Jurkat, Clone E6-1 (cell line): ENCODE measurements around the gene TCF3.

Source experiments
- DNase-seq: peaks from one replicate; pipeline ENCODE4 v3.0.0-alpha.2; 2011; ENCODE audit warnings: low read depth, low spot score
- H3K4me3 ChIP-seq: 2 replicates; pipeline ENCODE4 v1.5.1; 2011; ENCODE audit warnings: mild to moderate bottlenecking, low read length, control low read depth, moderate library complexity

TCF3 gene

GRCh38 chr19:1634938-1635243, 17.5 kb downstream of the TCF3 start:
- no peak overlapping the region for H3K4me3 ChIP-seq
- DNase-seq, result no peak

DNA sequence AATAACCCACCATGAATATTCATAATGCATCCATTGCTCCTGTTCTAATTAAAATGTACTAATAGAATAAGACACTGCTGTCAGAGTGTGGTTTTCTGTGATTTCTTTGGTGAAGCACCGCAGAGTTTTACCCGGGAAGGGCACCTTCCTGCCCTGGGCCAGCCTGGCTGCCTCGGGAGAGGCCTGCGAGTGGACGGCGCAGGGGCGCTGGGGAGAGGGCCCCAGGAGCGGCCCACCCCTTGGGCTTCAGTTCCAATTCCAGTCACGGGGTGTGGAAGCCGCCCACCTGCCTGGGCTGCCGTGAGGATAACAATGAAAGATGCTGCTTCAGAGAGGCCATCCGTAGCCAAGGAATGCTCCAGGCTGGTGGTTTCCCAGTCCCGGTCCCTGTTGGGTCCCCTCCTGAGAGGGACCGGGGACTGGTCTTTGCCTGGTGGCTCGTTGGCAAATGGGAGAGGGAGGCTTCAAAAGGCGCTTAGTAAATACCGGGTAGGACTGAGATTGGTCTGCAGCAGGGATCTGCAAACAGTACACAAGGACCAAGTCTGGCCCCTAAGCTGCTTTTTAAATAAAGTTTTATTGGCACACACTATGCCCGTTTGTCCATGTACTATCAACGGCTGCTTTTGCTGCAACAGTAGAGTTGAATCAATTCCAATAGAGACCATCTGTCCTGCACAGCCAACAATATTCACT, 18.0 kb downstream of the TCF3 start:
- H3K4me3 ChIP-seq, result no peak overlapping the region
- no peak for DNase-seq

- DNase-seq, result no peak
- H3K4me3 ChIP-seq, result no peak overlapping the region
Measured at GRCh38 chr19:1633269-1633826, 19.1 kb downstream of the TCF3 start.

GRCh38 chr19:1632462-1633268, 19.8 kb downstream of the TCF3 start:
- DNase-seq, result no peak
- no peak overlapping the region for H3K4me3 ChIP-seq

DNA sequence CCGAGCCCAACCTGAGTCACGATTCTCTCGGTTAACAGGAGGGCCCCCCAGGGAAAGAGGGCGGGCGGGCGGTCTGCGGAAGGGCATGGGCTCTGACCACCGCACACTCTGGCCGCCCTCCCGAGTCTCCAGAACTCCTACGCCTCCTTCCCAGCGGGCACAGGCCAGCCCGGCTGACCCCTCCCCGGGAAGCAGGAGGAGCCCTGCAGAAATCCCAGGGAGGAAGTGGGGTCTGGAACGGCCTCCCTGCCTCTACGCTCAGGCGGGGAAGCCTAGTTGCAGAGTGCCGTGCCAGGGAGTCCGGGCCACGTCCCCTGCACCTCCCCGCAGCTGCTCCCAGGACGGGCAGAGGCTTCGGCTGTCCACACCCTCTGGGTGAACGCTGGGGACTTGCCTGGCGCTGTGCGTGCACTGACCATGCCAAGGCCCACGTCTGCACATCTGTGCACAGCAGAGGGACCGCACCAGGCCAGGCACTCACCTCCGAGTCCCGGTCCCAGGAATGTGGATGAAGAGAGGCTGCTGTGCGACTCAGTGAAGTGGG, 20.8 kb downstream of the TCF3 start:
- no peak for DNase-seq
- H3K4me3 ChIP-seq, result no peak overlapping the region

- H3K4me3 ChIP-seq, result no peak overlapping the region
- no peak for DNase-seq
Measured at GRCh38 chr19:1630811-1631210, 21.6 kb downstream of the TCF3 start.

DNA sequence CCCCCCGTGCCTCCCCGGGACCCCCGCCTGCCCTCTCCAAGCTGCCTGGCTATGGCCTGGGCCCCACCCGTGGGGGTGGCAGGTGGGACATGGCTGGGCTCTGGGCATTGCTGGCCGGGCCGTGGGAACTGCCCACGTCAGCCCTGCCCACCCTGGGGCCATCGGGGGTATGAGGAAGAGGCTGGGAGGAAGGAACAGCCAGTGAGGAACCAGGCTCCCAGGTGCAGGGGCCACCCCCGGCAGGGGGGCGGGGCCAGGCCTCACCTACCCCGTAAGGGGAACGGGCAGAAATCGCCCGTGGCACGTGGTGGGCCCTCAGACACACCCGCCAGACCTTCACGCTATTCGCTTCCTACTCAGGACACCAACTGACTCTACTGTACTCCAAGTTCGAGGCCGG, 22.4 kb downstream of the TCF3 start:
- DNase-seq, result no peak
- no peak overlapping the region for H3K4me3 ChIP-seq

DNA sequence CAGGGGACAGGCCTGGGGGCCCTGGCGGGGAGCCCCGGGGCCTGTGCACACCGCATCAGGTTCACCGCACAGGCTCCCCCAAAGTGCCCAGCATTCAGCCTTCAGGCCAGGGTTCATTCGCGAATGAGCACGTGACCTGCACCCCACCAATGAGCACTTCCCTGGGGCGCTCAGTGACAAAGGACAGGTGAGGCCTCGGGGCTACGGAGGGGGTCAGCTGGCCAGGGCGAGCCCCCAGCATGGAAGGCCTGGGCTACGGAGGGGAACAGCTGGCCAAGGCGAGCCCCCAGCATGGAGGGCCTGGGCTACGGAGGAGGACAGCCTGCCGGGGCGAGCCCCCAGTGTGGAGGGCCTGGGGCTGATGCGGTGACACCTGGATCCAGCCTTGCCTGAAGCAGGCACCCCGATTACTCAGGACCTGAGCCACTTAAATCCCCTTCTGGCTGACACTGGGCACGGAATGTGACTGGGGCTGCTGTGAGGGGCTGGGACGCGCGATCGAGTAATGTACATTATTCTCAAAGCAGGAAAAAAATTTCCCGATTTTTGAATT, 23.1 kb downstream of the TCF3 start:
- H3K4me3 ChIP-seq, result no peak overlapping the region
- DNase-seq, result no peak

- DNase-seq, result no peak
- H3K4me3 ChIP-seq, result no peak overlapping the region
Measured at GRCh38 chr19:1627194-1627593, 25.2 kb downstream of the TCF3 start.

DNA sequence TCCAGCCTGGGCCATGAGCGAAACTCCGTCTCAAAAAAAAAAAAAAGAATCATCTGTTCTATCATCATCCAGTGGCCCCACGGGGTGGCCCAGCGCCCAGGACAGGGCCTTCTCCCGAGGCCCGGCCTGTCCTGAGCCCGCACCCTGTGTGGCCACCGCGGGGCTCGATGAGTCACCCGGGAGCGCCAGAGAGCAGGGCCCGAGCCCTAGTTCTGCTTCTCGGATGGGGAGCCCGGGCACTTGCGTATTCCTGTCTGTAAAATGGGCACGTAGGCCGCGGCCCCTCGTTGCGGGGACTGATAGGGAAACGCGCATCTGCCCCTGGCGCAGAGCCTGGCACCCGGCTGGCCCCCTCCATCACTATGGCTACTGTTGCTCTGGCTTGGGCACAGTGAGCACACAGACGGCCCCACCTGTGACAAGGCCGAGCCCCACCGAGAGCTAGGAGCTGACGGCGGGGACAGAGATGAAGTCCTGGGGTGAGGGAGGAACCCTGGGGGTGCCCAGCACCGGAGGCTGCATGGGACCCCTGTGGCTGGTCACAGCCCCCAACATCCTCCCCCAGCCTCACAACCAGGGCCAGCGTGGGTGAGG, 25.9 kb downstream of the TCF3 start:
- DNase-seq, result no peak
- no peak overlapping the region for H3K4me3 ChIP-seq

- peak; percentile 54 for DNase-seq
- H3K4me3 ChIP-seq, result no peak overlapping the region
Measured at GRCh38 chr19:1624458-1624857, 28.0 kb downstream of the TCF3 start.

- DNase-seq, result no peak
- no peak overlapping the region for H3K4me3 ChIP-seq
Measured at GRCh38 chr19:1622541-1622940, 29.9 kb downstream of the TCF3 start.

- no peak for DNase-seq
- no peak overlapping the region for H3K4me3 ChIP-seq
Measured at GRCh38 chr19:1622007-1622406, 30.4 kb downstream of the TCF3 start.

DNA sequence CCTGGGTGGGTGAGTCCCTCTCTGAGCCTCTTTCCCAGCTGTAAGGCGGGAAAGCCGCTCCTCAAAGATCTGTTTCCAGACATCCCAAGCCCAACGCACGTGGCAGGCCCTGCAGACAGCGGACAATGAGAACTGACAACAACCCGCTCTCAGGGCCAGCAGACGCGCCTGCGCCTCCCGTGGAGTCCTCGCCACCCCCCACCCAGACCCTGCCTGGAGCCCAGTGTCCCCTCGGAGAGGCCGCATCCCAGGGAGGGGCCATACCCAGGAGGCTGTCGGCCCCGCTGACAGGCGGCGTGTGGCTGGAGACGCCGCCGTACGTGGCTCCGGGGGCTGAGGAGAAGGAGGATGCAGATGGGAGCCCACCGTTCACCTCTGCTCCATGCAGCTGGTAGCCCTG, 30.8 kb downstream of the TCF3 start:
- no peak overlapping the region for H3K4me3 ChIP-seq
- DNase-seq, result no peak

DNA sequence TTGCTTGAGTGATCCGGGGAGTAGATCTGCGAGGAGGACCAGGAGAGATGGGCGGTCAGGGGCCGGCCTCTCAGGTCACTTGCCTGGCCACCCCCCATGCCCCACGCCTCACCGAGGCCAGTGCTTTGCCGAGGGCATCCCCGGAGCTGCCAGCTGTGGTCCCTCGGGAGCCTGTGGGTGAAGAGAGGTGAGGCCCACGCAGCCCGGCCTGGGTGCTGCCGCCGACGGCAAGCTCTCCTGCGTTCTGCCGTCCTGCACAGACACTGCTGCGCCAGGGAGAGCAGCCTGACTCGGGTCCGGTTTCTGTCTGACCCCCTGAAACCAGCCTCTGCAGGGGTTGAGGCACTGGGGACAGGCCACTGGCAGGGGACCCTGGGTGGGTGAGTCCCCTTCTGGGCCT, 31.4 kb downstream of the TCF3 start:
- H3K4me3 ChIP-seq, result no peak overlapping the region
- DNase-seq, result no peak

- no peak for DNase-seq
- H3K4me3 ChIP-seq, result no peak overlapping the region
Measured at GRCh38 chr19:1620502-1620901, 31.9 kb downstream of the TCF3 start.

- no peak overlapping the region for H3K4me3 ChIP-seq
- DNase-seq, result no peak
Measured at GRCh38 chr19:1619703-1620102, 32.7 kb downstream of the TCF3 start.

- DNase-seq, result no peak
Measured at GRCh38 chr19:1619094-1619439, 33.3 kb downstream of the TCF3 start.

GRCh38 chr19:1618157-1619093, 34.0 kb downstream of the TCF3 start:
- no peak overlapping the region for H3K4me3 ChIP-seq
- no peak for DNase-seq

More at GRCh38 chr19:1619094-1619439, 33.3 kb downstream of the TCF3 start:
- H3K4me3 ChIP-seq, result no peak overlapping the region
